Upper lobe of left lung (tissue), 6 donors: ENCODE measurements around the gene SPTBN1. TPM values are rescaled to one million over a fixed set of nuclear protein-coding genes. Genes with fewer than 3 reads are reported as not detected.

ENCODE experiments used
- ATAC-seq, 2 donors: fragments of 200-7000 bp; cut with Tn5 transposase; one replicate each; pipeline ENCODE4 v1.9.1; 2022; ENCODE audit warnings: mild to moderate bottlenecking in 2 of 2, moderate library complexity in 2 of 2; ENCODE audit not compliant: low FRiP score in 2 of 2
- DNase-seq, 2 donors: peaks; one replicate each; pipeline ENCODE4 v3.0.0-alpha.2; 2019 to 2020
- H3K27ac ChIP-seq, 4 donors: fragments of 200-600 bp; sonication (generic); one replicate each; pipeline ENCODE4 v1.5.1; 2016 to 2019
- H3K27me3 ChIP-seq, 4 donors: fragments of 200-600 bp; sonication (generic); one replicate each; pipeline ENCODE4 v1.5.1; 2017 to 2019
- H3K36me3 ChIP-seq, 4 donors: fragments of 200-600 bp; sonication (generic); one replicate each; pipeline ENCODE4 v1.5.1; 2016 to 2019
- H3K4me1 ChIP-seq, 4 donors: fragments of 200-600 bp; sonication (generic); one replicate each; pipeline ENCODE4 v1.5.1; 2018 to 2019
- H3K4me3 ChIP-seq, 4 donors: fragments of 200-600 bp; sonication (generic); one replicate each; pipeline ENCODE4 v1.5.1; 2017 to 2019; ENCODE audit warnings: mild to moderate bottlenecking in 2 of 4, moderate library complexity in 1 of 4
- H3K9me3 ChIP-seq, 4 donors: fragments of 200-600 bp; sonication (generic); one replicate each; pipeline ENCODE4 v1.5.1; 2018 to 2019
- EP300 ChIP-seq, 4 donors: sonication (generic); formaldehyde crosslinking; IDR thresholded peaks; one replicate each; pipeline ENCODE4 v1.5.1; 2017; ENCODE audit warnings: antibody characterized with exemption in 4 of 4, control low read depth in 2 of 4
- POLR2A ChIP-seq, 4 donors: fragments of 450-650 bp; IDR thresholded peaks; one replicate each; pipeline ENCODE4 v1.5.1; 2016 to 2017; ENCODE audit warnings: antibody characterized with exemption in 4 of 4, mild to moderate bottlenecking in 2 of 4
- POLR2AphosphoS5 ChIP-seq, 2 donors: sonication (generic); formaldehyde crosslinking; IDR thresholded peaks; one replicate each; pipeline ENCODE4 v1.5.1; 2017; ENCODE audit warnings: antibody characterized with exemption in 2 of 2
- WGBS, 2 donors: methylation state at CpG; one replicate each; pipeline ENCODE4 v1.1.5; 2017 to 2018; 5-methylcytosine and 5-hydroxymethylcytosine counted together
- total RNA-seq, 6 donors: library from RNA; depleted of rRNA in 4 of 6; stranded (reverse); fragments of >200 nt in 4 of 6; gene quantifications; one replicate each; pipeline versions ENCODE4 v1.1.0 to v1.2.1, GENCODE V29; 2016 to 2021
- TF ChIP-seq, protein P1 (sequence below), 6 experiments: fragments of 450-650 bp in 4 of 6; fragments of 200-600 bp in 2 of 6; sonication (generic) in 2 of 6; IDR thresholded peaks; one replicate each; pipeline ENCODE4 v1.5.1; 2016 to 2019; ENCODE audit warnings: antibody characterized with exemption in 6 of 6
- donor health status: DM: no; HTN: no; CAD: no; lungs with moderate emphysema.
- donor health status: DM: no; HTN: yes; CAD: no; lungs with severe emphysema.

Gene SPTBN1
- total RNA-seq, 6 donors from 2014 or later = 449 to 911 (median 654) TPM

DNA sequence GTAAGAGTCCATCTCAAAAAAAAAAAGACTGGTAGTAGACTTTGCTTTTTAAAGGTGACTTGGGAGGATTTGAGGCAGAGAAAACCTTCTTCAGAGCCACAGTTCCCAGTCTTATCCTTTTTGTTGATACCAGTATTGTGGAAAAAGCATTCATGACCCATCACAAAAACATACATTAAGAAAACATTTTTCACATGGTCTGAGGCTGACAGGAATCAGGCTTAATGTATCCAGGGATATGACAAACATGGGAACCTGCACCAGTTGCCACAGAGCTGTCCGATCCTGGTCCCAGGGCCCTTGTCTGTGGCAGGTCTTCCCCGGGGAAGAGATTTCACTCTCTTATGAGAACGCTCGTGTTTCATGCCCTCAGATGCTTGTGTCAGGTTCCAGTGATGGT is 21.8 kb downstream of the SPTBN1 start:
- ATAC-seq = no peak
- WGBS, 2 donors = 83 to 94% methylated on average over 4 of the region's 4 CpGs
- H3K4me1 ChIP-seq = peaks cover 37 to 68% (median 55%) of the 10 kb centered on the region in 4 donors
- TF ChIP-seq POLR2AphosphoS5 (IDR thresholded peaks at IDR 0.05) = no peak
- no peak for TF ChIP-seq POLR2A (IDR thresholded peaks at IDR 0.05)
- no peak for TF ChIP-seq EP300 (IDR thresholded peaks at IDR 0.05)
- TF ChIP-seq, protein P1, sequence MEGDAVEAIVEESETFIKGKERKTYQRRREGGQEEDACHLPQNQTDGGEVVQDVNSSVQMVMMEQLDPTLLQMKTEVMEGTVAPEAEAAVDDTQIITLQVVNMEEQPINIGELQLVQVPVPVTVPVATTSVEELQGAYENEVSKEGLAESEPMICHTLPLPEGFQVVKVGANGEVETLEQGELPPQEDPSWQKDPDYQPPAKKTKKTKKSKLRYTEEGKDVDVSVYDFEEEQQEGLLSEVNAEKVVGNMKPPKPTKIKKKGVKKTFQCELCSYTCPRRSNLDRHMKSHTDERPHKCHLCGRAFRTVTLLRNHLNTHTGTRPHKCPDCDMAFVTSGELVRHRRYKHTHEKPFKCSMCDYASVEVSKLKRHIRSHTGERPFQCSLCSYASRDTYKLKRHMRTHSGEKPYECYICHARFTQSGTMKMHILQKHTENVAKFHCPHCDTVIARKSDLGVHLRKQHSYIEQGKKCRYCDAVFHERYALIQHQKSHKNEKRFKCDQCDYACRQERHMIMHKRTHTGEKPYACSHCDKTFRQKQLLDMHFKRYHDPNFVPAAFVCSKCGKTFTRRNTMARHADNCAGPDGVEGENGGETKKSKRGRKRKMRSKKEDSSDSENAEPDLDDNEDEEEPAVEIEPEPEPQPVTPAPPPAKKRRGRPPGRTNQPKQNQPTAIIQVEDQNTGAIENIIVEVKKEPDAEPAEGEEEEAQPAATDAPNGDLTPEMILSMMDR (IDR thresholded peaks at IDR 0.05) = no peak
- H3K27me3 ChIP-seq = no peaks in the 10 kb centered on the region
- H3K36me3 ChIP-seq = no peaks in the 10 kb centered on the region
- peak overlapping the region in 3 of 4 donors; percentile 33 to 76 (median 41) for H3K27ac ChIP-seq
- no peak overlapping the region for H3K4me3 ChIP-seq
- H3K9me3 ChIP-seq = no peaks in the 10 kb centered on the region
- DNase-seq = no peak

DNA sequence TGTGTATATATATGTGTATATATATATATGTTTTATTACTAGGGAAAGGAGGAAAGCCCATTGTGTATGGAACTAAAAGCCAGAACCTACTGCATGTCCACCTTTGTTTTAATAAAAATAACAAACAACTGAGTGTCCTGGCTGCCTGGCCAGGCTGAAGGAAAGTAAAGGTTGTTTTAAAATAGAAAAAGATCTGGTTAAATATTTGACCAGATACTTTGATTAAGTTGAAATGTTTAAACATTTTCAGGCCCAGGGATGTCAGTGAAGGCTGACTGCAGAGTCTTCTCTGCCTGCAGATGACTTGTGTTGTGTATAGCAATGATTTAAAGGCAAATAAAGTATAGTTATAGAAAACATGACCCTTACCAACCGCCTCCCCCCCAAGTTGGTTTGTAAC is 22.8 kb downstream of the SPTBN1 start:
- H3K4me3 ChIP-seq = no peak overlapping the region
- peaks cover 47 to 76% (median 60%) of the 10 kb centered on the region in 4 donors for H3K4me1 ChIP-seq
- ATAC-seq (no peak), DNase-seq (no peak)
- TF ChIP-seq POLR2AphosphoS5 (IDR thresholded peaks at IDR 0.05) = no peak
- no peak for TF ChIP-seq POLR2A (IDR thresholded peaks at IDR 0.05)
- no peak for TF ChIP-seq EP300 (IDR thresholded peaks at IDR 0.05)
- TF ChIP-seq, protein P1 (IDR thresholded peaks at IDR 0.05) = no peak
- WGBS, 2 donors = 97 to 100% methylated on average over 1 of the region's 1 CpG
- H3K27me3 ChIP-seq = no peaks in the 10 kb centered on the region
- no peaks in the 10 kb centered on the region for H3K9me3 ChIP-seq
- H3K36me3 ChIP-seq = no peaks in the 10 kb centered on the region
- peak overlapping the region in 3 of 4 donors; percentile 7 to 76 (median 23) for H3K27ac ChIP-seq

DNA sequence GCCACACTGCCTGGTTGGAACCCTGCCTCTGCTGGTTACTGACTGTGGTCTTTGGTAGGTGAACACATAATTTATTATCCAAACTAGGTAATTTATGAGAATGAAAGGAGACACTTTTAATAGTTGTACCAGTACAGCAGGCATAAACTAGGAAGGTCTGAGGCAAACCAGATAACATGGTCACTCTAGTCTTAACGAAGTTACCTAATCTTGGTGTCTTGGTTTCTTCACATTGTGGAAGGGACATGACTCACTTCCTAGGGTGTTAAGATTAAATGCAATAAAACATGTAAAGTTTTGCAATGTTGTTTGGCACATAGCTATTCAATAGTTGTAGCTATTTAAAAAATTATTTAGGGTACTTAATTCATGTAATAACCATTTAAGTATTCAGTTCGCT is 23.3 kb downstream of the SPTBN1 start:
- no peak overlapping the region for H3K4me3 ChIP-seq
- peak overlapping the region in 3 of 4 donors; percentile 7 to 76 (median 23) for H3K27ac ChIP-seq
- whole genome bisulfite sequencing, 2 donors = 64 to 66% methylated on average over 2 of the region's 2 CpGs
- DNase-seq (no peak), ATAC-seq (peak in 1 of 2 donors; percentile 50)
- H3K27me3 ChIP-seq = no peaks in the 10 kb centered on the region
- TF ChIP-seq, protein P1 (IDR thresholded peaks at IDR 0.05) = no peak
- TF ChIP-seq EP300 (IDR thresholded peaks at IDR 0.05) = no peak
- TF ChIP-seq POLR2AphosphoS5 (IDR thresholded peaks at IDR 0.05) = no peak
- TF ChIP-seq POLR2A (IDR thresholded peaks at IDR 0.05) = no peak
- H3K4me1 ChIP-seq = peaks cover 52 to 77% (median 61%) of the 10 kb centered on the region in 4 donors
- H3K9me3 ChIP-seq = no peaks in the 10 kb centered on the region
- no peaks in the 10 kb centered on the region for H3K36me3 ChIP-seq

DNA sequence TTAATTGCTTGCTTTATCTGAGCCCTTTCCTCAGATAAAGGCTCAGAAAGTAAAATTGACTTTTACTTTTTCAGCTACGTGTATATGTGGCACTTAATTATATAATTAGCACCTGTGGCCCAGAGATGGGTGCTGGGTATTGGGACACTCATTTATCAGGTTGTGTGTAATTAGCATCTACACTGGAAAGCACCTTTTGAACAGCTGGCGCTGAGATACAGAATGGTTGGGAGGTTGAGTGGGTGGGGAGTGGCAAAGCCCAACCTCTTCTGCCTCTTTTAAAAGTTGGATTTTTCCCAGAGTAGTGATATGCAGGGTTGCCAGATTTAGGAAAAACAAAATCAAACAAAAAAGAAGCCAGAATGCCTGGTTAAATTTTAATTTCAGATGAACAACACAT is 23.9 kb downstream of the SPTBN1 start:
- 68 to 80% methylated on average over 2 of the region's 2 CpGs for WGBS, 2 donors
- peak overlapping the region in 1 of 4 donors; percentile 76 for H3K27ac ChIP-seq
- DNase-seq (no peak), ATAC-seq (no peak)
- no peaks in the 10 kb centered on the region for H3K9me3 ChIP-seq
- H3K4me1 ChIP-seq = peaks cover 51 to 73% (median 57%) of the 10 kb centered on the region in 4 donors
- no peaks in the 10 kb centered on the region for H3K27me3 ChIP-seq
- no peak for TF ChIP-seq POLR2AphosphoS5 (IDR thresholded peaks at IDR 0.05)
- no peak for TF ChIP-seq POLR2A (IDR thresholded peaks at IDR 0.05)
- TF ChIP-seq, protein P1 (IDR thresholded peaks at IDR 0.05) = no peak
- TF ChIP-seq EP300 (IDR thresholded peaks at IDR 0.05) = no peak
- no peaks in the 10 kb centered on the region for H3K36me3 ChIP-seq
- no peak overlapping the region for H3K4me3 ChIP-seq

DNA sequence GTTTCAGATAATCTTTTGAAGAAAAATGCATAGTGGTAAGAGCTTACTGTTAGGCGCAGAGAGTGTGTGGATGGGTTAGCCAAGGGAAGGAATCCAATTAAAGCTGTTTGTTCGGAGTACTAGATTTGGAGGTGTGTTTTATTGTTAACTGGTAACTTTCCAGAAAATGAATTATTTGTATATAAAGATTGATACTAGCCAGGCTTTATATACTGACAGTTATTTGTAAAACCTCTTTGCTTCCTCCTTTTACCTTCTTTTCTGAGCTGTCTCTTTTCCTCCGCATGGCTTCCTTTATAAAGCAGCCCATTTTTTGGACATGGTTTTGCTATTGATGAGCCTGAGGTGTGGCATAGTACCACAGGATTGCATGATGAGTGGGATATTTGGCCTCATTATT is 25.6 kb downstream of the SPTBN1 start:
- TF ChIP-seq EP300 (IDR thresholded peaks at IDR 0.05) = no peak
- TF ChIP-seq, protein P1 (IDR thresholded peaks at IDR 0.05) = no peak
- TF ChIP-seq POLR2AphosphoS5 (IDR thresholded peaks at IDR 0.05) = no peak
- TF ChIP-seq POLR2A (IDR thresholded peaks at IDR 0.05) = no peak
- H3K4me3 ChIP-seq = no peak overlapping the region
- H3K27ac ChIP-seq = peak overlapping the region in 2 of 4 donors; percentile 61 to 68
- peaks cover 40 to 58% (median 48%) of the 10 kb centered on the region in 4 donors for H3K4me1 ChIP-seq
- no peak for DNase-seq
- no peaks in the 10 kb centered on the region for H3K27me3 ChIP-seq
- no peaks in the 10 kb centered on the region for H3K9me3 ChIP-seq
- H3K36me3 ChIP-seq = no peaks in the 10 kb centered on the region
- 78 to 87% methylated on average over 3 of the region's 3 CpGs for WGBS, 2 donors
- no peak for ATAC-seq
